Loucy (cell line): ENCODE results near the gene ZFAND3.

ENCODE experiments used
- CTCF ChIP-seq: fragments of 200-600 bp; sonication (generic); conservative IDR thresholded peaks from 2 replicates; pipeline ENCODE4 v1.5.1; 2014; ENCODE audit warnings: mild to moderate bottlenecking, antibody characterized with exemption, low read length
- EZH2phosphoT487 ChIP-seq: fragments of 200-600 bp; IDR thresholded peaks from 2 replicates; pipeline ENCODE4 v1.6.1; 2018; ENCODE audit warnings: antibody characterized with exemption, mild to moderate bottlenecking, moderate library complexity, borderline replicate concordance

GRCh38 chr6:37783856-37784584 is 35.5 kb upstream of the ZFAND3 start:
- TF ChIP-seq CTCF (no peak), EZH2phosphoT487 (no peak)
